Measurements from ENCODE around the gene TRPM7.

Gene TRPM7

DNA sequence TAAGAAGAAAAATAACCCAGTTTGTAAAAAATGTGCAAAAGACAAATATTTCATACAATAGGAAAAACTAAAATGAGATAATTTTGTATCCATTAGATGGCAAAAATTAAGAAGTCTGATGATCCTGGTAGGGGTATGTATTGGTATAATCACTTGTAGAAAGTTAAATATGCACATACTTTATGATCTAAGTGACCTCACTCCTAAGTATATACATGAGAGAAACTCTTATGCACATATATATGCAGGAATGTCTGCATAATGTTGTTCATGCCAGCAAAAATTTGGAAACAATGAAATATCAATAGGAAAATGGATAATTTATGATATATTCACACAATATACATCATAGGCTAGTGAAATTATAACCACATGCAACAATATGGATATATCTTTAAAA, 173.6 kb downstream of the TRPM7 start:
- TF ChIP-seq, protein P1, sequence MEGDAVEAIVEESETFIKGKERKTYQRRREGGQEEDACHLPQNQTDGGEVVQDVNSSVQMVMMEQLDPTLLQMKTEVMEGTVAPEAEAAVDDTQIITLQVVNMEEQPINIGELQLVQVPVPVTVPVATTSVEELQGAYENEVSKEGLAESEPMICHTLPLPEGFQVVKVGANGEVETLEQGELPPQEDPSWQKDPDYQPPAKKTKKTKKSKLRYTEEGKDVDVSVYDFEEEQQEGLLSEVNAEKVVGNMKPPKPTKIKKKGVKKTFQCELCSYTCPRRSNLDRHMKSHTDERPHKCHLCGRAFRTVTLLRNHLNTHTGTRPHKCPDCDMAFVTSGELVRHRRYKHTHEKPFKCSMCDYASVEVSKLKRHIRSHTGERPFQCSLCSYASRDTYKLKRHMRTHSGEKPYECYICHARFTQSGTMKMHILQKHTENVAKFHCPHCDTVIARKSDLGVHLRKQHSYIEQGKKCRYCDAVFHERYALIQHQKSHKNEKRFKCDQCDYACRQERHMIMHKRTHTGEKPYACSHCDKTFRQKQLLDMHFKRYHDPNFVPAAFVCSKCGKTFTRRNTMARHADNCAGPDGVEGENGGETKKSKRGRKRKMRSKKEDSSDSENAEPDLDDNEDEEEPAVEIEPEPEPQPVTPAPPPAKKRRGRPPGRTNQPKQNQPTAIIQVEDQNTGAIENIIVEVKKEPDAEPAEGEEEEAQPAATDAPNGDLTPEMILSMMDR (IDR thresholded peaks at IDR 0.05; ENCODE audit: insufficient read depth, missing control alignments): no peak
- no peak for DNase-seq (ENCODE audit: insufficient read length, low spot score)
- no peak for FAIRE-seq
